GM19397 (cell line): ENCODE results near the gene EFEMP1.
"Not testable (repeated sequence)": the region's sequence is repeated elsewhere in the genome, so short reads cannot be mapped to it uniquely, and the experiment has no call there.

Experiments used
- ATAC-seq: cut with Tn5 transposase; IDR thresholded peaks from one replicate; pipeline ENCODE4 v1.9.1; 2021; ENCODE audit warnings: mild to moderate bottlenecking, moderate library complexity; ENCODE audit not compliant: unreplicated experiment

Gene EFEMP1

DNA sequence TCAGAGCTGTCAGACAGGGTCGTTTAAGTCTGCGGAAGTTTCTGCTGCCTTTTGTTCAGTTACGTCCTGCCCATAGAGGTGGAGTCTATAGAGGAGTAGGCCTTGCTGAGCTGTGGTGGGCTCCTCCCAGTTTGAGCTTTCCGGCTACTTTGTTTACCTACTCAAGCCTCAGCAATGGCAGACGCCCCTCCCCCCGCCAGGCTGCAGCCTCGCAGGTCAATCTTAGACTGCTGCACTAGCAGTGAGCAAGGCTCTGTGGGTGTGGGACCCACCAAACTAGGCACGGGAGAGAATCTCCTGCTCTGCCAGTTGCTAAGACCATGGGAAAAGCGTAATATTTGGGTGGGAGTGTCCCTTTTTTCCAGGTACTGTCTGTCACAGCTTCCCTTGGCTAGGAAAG lies 86.5 kb downstream of the EFEMP1 start:
- ATAC-seq, result no peak

DNA sequence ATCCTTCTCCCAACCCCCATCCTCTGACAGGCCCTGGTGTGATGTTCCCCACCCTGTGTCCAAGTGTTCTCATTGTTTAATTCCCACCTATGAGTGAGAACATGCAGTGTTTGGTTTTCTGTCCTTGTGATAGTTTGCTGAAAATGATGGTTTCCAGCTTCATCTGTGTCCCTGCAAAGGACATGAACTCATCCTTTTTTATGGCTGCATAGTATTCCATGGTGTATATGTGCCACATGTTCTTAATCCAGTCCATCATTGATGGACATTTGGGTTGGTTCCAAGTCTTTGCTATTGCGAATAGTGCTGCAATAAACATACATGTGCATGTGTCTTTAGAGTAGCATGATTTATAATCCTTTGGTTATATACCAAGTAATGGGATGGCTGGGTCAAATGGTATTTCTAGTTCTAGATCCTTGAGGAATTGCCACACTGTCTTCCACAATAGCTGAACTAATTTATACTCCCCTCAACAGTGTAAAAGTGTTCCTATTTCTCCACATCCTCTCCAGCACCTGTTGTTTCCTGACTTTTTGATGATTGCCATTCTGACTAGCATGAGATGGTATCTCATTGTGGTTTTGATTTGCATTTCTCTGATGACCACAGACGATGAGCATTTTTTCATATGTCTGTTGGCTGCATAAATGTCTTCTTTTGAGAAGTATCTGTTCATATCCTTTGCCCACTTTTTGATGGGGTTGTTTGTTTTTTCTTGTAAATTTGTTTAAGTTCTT lies 91.7 kb downstream of the EFEMP1 start:
- not testable (repeated sequence) for ATAC-seq

DNA sequence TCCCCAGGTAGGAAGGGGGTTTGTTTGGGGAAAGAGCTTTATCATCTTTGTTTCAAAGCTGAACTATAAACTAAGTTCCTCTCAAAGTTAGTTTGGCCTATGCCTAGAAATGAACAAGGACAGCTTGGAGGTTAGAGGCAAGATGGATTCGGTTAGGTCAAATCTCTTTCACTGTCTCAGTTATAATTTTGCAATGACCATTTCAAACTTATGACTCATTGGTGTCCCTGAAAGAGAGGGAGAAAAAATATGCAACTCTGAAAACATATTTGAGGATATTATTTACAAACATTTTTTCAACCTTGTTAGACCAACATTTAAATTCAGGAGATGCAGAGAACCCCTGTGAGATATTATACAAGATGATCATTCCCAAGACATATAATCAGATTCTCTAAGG lies 95.7 kb downstream of the EFEMP1 start:
- no peak for ATAC-seq

DNA sequence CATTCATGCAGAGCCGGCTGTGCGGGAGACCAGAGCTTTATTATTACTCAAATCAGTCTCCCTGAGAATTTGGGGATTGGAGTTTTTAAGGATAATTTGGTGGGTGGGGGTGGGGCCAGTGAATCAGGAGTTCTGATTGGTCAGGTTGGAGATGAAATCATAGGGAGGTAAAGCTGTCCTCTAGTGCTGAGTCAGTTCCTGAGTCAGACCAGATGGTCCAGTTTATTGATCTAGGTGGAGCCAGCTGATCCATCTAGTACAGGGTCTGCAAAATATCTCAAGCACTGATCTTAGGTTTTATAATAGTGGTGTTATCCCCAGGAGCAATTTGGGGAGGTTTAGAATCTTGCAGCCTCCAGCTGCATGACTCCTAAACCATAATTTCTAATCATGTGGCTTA lies 96.2 kb downstream of the EFEMP1 start:
- not testable (repeated sequence) for ATAC-seq

DNA sequence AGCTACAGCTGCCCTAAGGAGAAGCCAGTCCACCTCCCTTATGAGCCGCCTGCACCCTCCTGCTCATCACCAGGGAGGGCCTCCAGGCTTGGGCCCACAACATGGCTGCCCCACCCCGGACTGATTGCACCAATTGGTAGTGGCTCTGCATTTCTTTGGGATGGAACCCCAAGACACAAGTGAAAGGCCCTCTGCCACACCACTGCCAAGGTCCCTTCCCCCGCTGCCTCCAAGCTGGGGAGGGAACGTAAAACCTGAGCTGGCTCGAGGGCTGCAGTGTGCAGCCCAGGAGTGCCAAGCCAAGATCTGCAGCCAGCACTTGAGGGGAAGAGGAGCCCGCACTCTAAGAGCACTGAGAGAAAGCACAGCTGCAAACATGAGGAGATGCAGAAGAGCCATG lies 97.3 kb downstream of the EFEMP1 start:
- no peak for ATAC-seq

DNA sequence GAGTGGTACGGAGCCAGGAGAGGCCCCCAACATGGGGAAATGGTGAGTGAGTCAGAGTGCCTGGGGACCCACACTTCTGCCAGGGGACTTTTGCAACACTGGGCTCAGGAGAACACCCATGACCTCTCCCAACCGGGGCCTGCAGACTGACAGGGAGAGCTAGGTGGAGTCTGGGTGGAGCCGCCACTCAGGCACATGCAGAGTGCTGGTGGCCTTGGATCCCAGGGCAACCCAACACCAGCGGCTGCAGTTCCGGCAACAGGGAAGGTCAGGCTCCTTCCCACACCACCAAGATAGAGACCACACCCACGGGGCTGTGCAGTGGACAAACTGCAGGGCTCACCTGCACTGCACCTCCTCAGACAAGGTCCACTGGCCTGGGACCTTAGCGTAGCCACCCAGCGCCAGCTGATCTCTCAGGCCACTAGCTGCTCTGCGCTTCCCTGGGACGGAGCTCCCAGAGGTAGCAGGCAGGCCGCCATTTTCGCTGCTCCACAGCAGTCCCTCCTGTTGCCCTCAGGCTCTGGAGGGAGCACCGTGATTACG lies 99.0 kb downstream of the EFEMP1 start:
- no peak for ATAC-seq
